Measurements from ENCODE around the gene CDC42EP4.

The CDC42EP4 gene

GRCh38 chr17:73292031-73292531 lies 19.7 kb downstream of the CDC42EP4 start:
- ATAC-seq (ENCODE audit: insufficient read depth, low read depth): no peak
- H3K9me3 ChIP-seq (ENCODE audit: insufficient read depth, low read length, severe bottlenecking): no peaks in the 10 kb centered on the region
- no peaks in the 10 kb centered on the region for H3K36me3 ChIP-seq (ENCODE audit: insufficient read depth, low read length)
- H3K9ac ChIP-seq (ENCODE audit: low read depth, low read length): no peak overlapping the region
- DNase-seq: no peak
- H4K20me1 ChIP-seq (ENCODE audit: insufficient read depth, low read length): peaks cover 2% of the 10 kb centered on the region; the same call in 1 of the 2 replicates
- H3K79me2 ChIP-seq (ENCODE audit: insufficient read depth, low read length): no peaks in the 10 kb centered on the region
- H3K27me3 ChIP-seq (ENCODE audit: insufficient read depth, low read length, poor library complexity): no peaks in the 10 kb centered on the region
- no peaks in the 10 kb centered on the region for H3K4me1 ChIP-seq (ENCODE audit: insufficient read depth, low read length)
- no peak for TF ChIP-seq EZH2 (IDR thresholded peaks at IDR 0.05; ENCODE audit: borderline replicate concordance, low read depth, low read length, severe bottlenecking)
- TF ChIP-seq CTCF (IDR thresholded peaks at IDR 0.05; ENCODE audit: borderline replicate concordance, extremely low read depth, low read length, poor library complexity, severe bottlenecking): no peak
- no peak overlapping the region for H3K4me3 ChIP-seq (ENCODE audit: low read depth in 1 of 2, low read length in 2 of 2)
- H2AFZ ChIP-seq (ENCODE audit: low read depth, low read length): no peak overlapping the region
- H3K27ac ChIP-seq (ENCODE audit: low read length): no peak overlapping the region
- H3K4me2 ChIP-seq (ENCODE audit: insufficient read depth, low read length): no peak overlapping the region

GRCh38 chr17:73291260-73291801 lies 20.5 kb downstream of the CDC42EP4 start:
- ATAC-seq (ENCODE audit: insufficient read depth, low read depth) (no peak), DNase-seq (no peak)
- H3K79me2 ChIP-seq (ENCODE audit: insufficient read depth, low read length): no peaks in the 10 kb centered on the region
- no peaks in the 10 kb centered on the region for H3K36me3 ChIP-seq (ENCODE audit: insufficient read depth, low read length)
- no peak overlapping the region for H3K9ac ChIP-seq (ENCODE audit: low read depth, low read length)
- peaks cover 7% of the 10 kb centered on the region; the same call in 1 of the 2 replicates for H4K20me1 ChIP-seq (ENCODE audit: insufficient read depth, low read length)
- TF ChIP-seq EZH2 (IDR thresholded peaks at IDR 0.05; ENCODE audit: borderline replicate concordance, low read depth, low read length, severe bottlenecking) (no peak), CTCF (IDR thresholded peaks at IDR 0.05; ENCODE audit: borderline replicate concordance, extremely low read depth, low read length, poor library complexity, severe bottlenecking) (no peak)
- no peak overlapping the region for H3K4me3 ChIP-seq (ENCODE audit: low read depth in 1 of 2, low read length in 2 of 2)
- no peaks in the 10 kb centered on the region for H3K4me1 ChIP-seq (ENCODE audit: insufficient read depth, low read length)
- H3K9me3 ChIP-seq (ENCODE audit: insufficient read depth, low read length, severe bottlenecking): no peaks in the 10 kb centered on the region
- H3K27me3 ChIP-seq (ENCODE audit: insufficient read depth, low read length, poor library complexity): no peaks in the 10 kb centered on the region
- H3K4me2 ChIP-seq (ENCODE audit: insufficient read depth, low read length): no peak overlapping the region
- H2AFZ ChIP-seq (ENCODE audit: low read depth, low read length): no peak overlapping the region
- H3K27ac ChIP-seq (ENCODE audit: low read length): no peak overlapping the region

GRCh38 chr17:73290399-73291259 lies 21.2 kb downstream of the CDC42EP4 start:
- H2AFZ ChIP-seq (ENCODE audit: low read depth, low read length): no peak overlapping the region
- DNase-seq (no peak), ATAC-seq (ENCODE audit: insufficient read depth, low read depth) (no peak)
- no peaks in the 10 kb centered on the region for H3K27me3 ChIP-seq (ENCODE audit: insufficient read depth, low read length, poor library complexity)
- H3K4me2 ChIP-seq (ENCODE audit: insufficient read depth, low read length): no peak overlapping the region
- H3K9ac ChIP-seq (ENCODE audit: low read depth, low read length): no peak overlapping the region
- no peak overlapping the region for H3K27ac ChIP-seq (ENCODE audit: low read length)
- no peaks in the 10 kb centered on the region for H3K79me2 ChIP-seq (ENCODE audit: insufficient read depth, low read length)
- peaks cover 7% of the 10 kb centered on the region; the same call in 1 of the 2 replicates for H4K20me1 ChIP-seq (ENCODE audit: insufficient read depth, low read length)
- no peaks in the 10 kb centered on the region for H3K36me3 ChIP-seq (ENCODE audit: insufficient read depth, low read length)
- TF ChIP-seq CTCF (IDR thresholded peaks at IDR 0.05; ENCODE audit: borderline replicate concordance, extremely low read depth, low read length, poor library complexity, severe bottlenecking): no peak
- TF ChIP-seq EZH2 (IDR thresholded peaks at IDR 0.05; ENCODE audit: borderline replicate concordance, low read depth, low read length, severe bottlenecking): no peak
- no peaks in the 10 kb centered on the region for H3K4me1 ChIP-seq (ENCODE audit: insufficient read depth, low read length)
- no peaks in the 10 kb centered on the region for H3K9me3 ChIP-seq (ENCODE audit: insufficient read depth, low read length, severe bottlenecking)
- no peak overlapping the region for H3K4me3 ChIP-seq (ENCODE audit: low read depth in 1 of 2, low read length in 2 of 2)

All from DND-41 (cell line).